Vagina (tissue), 2 donors: Measurements from ENCODE around the gene EVL. TPM values are rescaled to one million over a fixed set of nuclear protein-coding genes. Genes with fewer than 3 reads are reported as not detected.

ENCODE experiments used
- DNase-seq, 2 donors: peaks; one replicate each; pipeline ENCODE4 v3.0.0-alpha.2; 2017; ENCODE audit errors: extremely low spot score in 2 of 2
- H3K27ac ChIP-seq: fragments of 200-600 bp; sonication (generic); one replicate; pipeline ENCODE4 v1.5.1; 2019
- H3K27me3 ChIP-seq: fragments of 200-600 bp; sonication (generic); one replicate; pipeline ENCODE4 v1.5.1; 2019
- H3K36me3 ChIP-seq, 2 donors: fragments of 200-600 bp; sonication (generic); one replicate each; pipeline ENCODE4 v1.5.1; 2017 to 2019
- H3K4me1 ChIP-seq: fragments of 200-600 bp; sonication (generic); one replicate; pipeline ENCODE4 v1.5.1; 2019
- H3K4me3 ChIP-seq, 2 donors: fragments of 200-600 bp; sonication (generic); 1 replicate in 1 of 2; 2 replicates in 1 of 2; pipeline ENCODE4 v1.5.1; 2016 to 2019
- H3K9me3 ChIP-seq: fragments of 200-600 bp; sonication (generic); one replicate; pipeline ENCODE4 v1.5.1; 2019
- CTCF ChIP-seq, 3 experiments: fragments of 450-650 bp in 2 of 3; fragments of 200-600 bp in 1 of 3; sonication (generic) in 1 of 3; IDR thresholded peaks; one replicate each; pipeline ENCODE4 v1.5.1; 2017 to 2019; ENCODE audit warnings: antibody characterized with exemption in 3 of 3, mild to moderate bottlenecking in 2 of 3, moderate library complexity in 2 of 3
- POLR2A ChIP-seq, 2 donors: fragments of 450-650 bp; IDR thresholded peaks; one replicate each; pipeline ENCODE4 v1.6.1; 2017; ENCODE audit warnings: antibody characterized with exemption in 2 of 2, mild to moderate bottlenecking in 2 of 2, moderate library complexity in 2 of 2
- POLR2AphosphoS5 ChIP-seq, 2 donors: sonication (generic); formaldehyde crosslinking; IDR thresholded peaks; one replicate each; pipeline ENCODE4 v1.9.0; 2017; ENCODE audit warnings: antibody characterized with exemption in 2 of 2, mild to moderate bottlenecking in 2 of 2, low read depth in 1 of 2; ENCODE audit not compliant: insufficient read depth in 1 of 2
- intact Hi-C: fragments of 100-400 bp; cut with DNase I; formaldehyde crosslinking; loops from one replicate; pipeline ENCODE4 v1.15.1; 2023
- total RNA-seq: library from RNA; depleted of rRNA; stranded (reverse); fragments of >200 nt; gene quantifications from one replicate; pipeline ENCODE4 v1.2.3, GENCODE V29; 2016

The EVL gene, protein sequence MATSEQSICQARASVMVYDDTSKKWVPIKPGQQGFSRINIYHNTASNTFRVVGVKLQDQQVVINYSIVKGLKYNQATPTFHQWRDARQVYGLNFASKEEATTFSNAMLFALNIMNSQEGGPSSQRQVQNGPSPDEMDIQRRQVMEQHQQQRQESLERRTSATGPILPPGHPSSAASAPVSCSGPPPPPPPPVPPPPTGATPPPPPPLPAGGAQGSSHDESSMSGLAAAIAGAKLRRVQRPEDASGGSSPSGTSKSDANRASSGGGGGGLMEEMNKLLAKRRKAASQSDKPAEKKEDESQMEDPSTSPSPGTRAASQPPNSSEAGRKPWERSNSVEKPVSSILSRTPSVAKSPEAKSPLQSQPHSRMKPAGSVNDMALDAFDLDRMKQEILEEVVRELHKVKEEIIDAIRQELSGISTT
- 112 TPM for total RNA-seq

DNA sequence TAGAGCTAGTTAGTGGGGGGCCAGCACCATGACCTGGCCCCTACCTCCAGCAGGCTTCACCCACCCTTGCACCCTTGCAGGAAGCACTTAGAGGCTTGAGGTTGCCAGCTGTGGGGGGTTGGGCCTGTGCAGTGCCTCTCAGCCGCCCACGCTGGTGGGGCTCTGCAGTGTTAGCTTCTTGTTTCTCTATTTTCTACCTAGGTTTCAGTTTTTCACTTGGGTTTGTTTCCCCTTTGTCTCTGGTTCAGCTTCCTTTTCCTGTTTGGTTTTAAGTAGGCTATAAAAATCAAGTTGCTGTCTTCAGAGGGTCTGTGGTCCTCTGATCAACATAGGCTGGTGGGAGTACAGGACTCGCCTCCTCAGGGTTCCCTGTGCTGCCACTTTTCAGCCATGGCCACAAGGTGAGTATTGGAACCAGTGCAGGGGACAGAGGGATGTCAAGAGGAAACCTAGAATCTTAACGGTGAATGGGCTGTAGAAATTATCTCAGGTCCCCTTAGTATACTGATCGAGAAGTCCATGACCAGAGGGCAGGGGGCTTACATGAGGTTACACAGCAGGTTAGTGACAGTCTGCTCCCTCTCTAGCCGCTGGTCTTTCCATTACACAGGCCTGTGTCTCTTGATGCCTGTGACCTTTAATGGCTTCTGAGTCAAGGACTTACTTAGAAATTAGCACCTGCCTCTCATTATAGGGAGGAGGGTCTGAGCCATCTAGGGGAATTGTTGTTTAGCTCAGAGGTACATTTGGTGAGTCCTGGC lies at the start of gene EVL:
Gene EVL, plus strand, starts transcription at position 312 of the 761 bp plus-strand sequence. Its CDS starts 79 bp downstream, at position 391.
- Histone ChIP-seq H3K36me3 (no peaks in the 10 kb centered on the region), H3K27ac (peak within 1 kb of the TSS; percentile 10), H3K4me1 (peaks cover 36% of the 10 kb centered on the region), H3K27me3 (no peaks in the 10 kb centered on the region), H3K4me3 (peak within 1 kb of the TSS in 1 of 2 donors; percentile 23), H3K9me3 (no peaks in the 10 kb centered on the region)
- no peak for DNase-seq
- TF ChIP-seq POLR2AphosphoS5 (IDR thresholded peaks at IDR 0.05; ENCODE audit: insufficient read depth in 1 of 2, low read depth in 1 of 2) (peak in 1 of 2 donors; percentile 15), CTCF (IDR thresholded peaks at IDR 0.05) (no peak)
- intact Hi-C loops: no loop called here

DNA sequence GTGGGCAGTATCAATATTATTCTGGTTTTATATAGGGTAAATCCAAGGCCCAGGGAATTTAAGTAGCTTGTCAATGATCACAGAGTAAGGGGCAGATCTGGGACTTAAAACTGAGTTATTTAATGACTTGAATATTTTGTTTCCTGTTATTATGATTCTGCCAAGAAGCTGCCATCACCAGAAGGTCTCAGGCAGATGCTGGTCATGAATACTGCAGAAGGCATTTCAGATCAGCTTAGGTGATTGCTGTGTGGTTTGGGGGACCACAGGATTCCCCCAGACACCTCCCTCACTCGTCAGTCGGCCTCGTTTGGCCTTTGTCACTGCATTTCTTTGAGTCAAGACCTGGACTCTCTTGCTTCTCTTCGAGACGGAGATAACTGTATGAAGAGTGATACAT lies 47.7 kb upstream of the EVL start:
- intact Hi-C loops: no loop called here
- TF ChIP-seq POLR2A (IDR thresholded peaks at IDR 0.05) (no peak), POLR2AphosphoS5 (IDR thresholded peaks at IDR 0.05; ENCODE audit: insufficient read depth in 1 of 2, low read depth in 1 of 2) (no peak), CTCF (IDR thresholded peaks at IDR 0.05) (no peak)
- Histone ChIP-seq H3K27ac (no peak overlapping the region), H3K4me1 (no peaks in the 10 kb centered on the region), H3K27me3 (no peaks in the 10 kb centered on the region), H3K36me3 (no peaks in the 10 kb centered on the region), H3K9me3 (no peaks in the 10 kb centered on the region), H3K4me3 (no peak overlapping the region)
- DNase-seq: no peak

DNA sequence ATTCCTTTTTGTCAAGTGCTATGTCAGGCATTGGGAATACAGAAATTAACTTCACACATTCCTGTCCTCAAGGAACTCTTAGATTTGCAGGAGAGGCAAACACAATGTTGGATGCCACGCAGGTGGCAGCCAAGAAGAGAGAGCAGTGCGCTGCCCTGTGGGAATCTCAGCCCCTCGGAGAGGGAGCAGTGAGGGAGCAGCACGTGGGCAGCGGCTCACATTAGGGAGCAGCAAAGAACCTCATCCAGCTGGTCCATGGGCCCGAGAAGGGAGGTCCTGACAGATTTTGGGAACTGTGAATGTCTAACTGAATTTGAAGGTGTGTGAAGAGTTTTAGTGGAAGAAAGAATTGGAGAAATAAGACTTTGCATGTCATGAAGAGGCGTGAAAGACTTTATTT lies 47.2 kb upstream of the EVL start:
- DNase-seq: no peak
- Histone ChIP-seq H3K27ac (no peak overlapping the region), H3K27me3 (no peaks in the 10 kb centered on the region), H3K36me3 (no peaks in the 10 kb centered on the region), H3K9me3 (no peaks in the 10 kb centered on the region), H3K4me1 (no peaks in the 10 kb centered on the region), H3K4me3 (no peak overlapping the region)
- TF ChIP-seq POLR2A (IDR thresholded peaks at IDR 0.05): no peak
- no peak for TF ChIP-seq CTCF (IDR thresholded peaks at IDR 0.05)
- no peak for TF ChIP-seq POLR2AphosphoS5 (IDR thresholded peaks at IDR 0.05; ENCODE audit: insufficient read depth in 1 of 2, low read depth in 1 of 2)
- intact Hi-C loops: no loop called here

DNA sequence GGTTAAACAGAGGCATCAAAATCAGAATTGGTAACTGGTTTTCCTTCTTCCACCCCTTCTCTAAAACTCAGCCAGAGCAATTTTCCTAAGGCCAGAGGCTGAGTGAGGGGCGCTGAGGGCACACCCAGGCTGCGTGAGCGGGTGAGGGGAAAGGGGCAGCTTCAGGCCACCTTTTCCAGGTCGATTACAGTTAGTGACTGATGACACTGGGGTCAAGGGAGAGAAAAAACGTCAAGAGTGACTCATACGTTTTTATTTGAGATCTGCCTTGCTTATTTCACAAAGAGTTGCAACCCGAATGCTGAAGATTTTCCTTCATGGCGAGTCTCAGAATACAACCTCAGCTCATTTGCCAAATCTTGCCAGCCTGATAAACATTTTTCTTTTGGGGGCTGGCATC lies 46.7 kb upstream of the EVL start:
- no peak for TF ChIP-seq CTCF (IDR thresholded peaks at IDR 0.05)
- TF ChIP-seq POLR2AphosphoS5 (IDR thresholded peaks at IDR 0.05; ENCODE audit: insufficient read depth in 1 of 2, low read depth in 1 of 2): no peak
- no peak for TF ChIP-seq POLR2A (IDR thresholded peaks at IDR 0.05)
- Histone ChIP-seq H3K27ac (no peak overlapping the region), H3K27me3 (no peaks in the 10 kb centered on the region), H3K36me3 (no peaks in the 10 kb centered on the region), H3K4me1 (no peaks in the 10 kb centered on the region), H3K9me3 (no peaks in the 10 kb centered on the region), H3K4me3 (no peak overlapping the region)
- DNase-seq: no peak
- intact Hi-C loops: no loop called here
